Keratinocyte (primary cell): ENCODE results near the gene GPC5.
"Not testable (repeated sequence)": the region's sequence is repeated elsewhere in the genome, so short reads cannot be mapped to it uniquely, and the experiment has no call there.

Experiments used
- CTCF ChIP-seq, 3 experiments: IDR thresholded peaks in 1 of 3; conservative IDR thresholded peaks in 1 of 3; optimal IDR thresholded peaks in 1 of 3; 2 replicates in 2 of 3; 3 replicates in 1 of 3; pipeline versions ENCODE3 to v1.5.1; 2011; ENCODE audit warnings: low read length in 3 of 3, mild to moderate bottlenecking in 3 of 3, moderate library complexity in 2 of 3, control low read depth in 1 of 3, inconsistent platforms in 1 of 3; ENCODE audit not compliant: insufficient read depth in 2 of 3; ENCODE audit errors: extremely low read depth in 1 of 3
- EZH2 ChIP-seq: IDR thresholded peaks from one replicate; pipeline ENCODE4 v1.6.1; 2012; ENCODE audit warnings: inconsistent platforms, mild to moderate bottlenecking, low read length, moderate library complexity

- not testable (repeated sequence) for TF ChIP-seq CTCF (optimal IDR thresholded peaks at IDR 0.05 in 1 of 3, IDR thresholded peaks at IDR 0.05 in 1 of 3, conservative IDR thresholded peaks at IDR 0.05 in 1 of 3; ENCODE audit: extremely low read depth in 1 of 3, insufficient read depth in 2 of 3, low read length in 3 of 3); EZH2
These were observed 18.2 kb downstream of the GPC5 start for GRCh38 chr13:91416579-91416978.
